K562 (cell line): ENCODE results near the gene HAUS2. TPM values are rescaled to one million over a fixed set of nuclear protein-coding genes. Genes with fewer than 3 reads are reported as not detected.

Experiments
- ATAC-seq: fragments of 200-7000 bp; cut with Tn5 transposase; 3 replicates; pipeline ENCODE4 v1.9.1; 2020; ENCODE audit warnings: moderate library complexity
- BruUV-seq: library from RNA; stranded (reverse); fragments of 400-500 nt; replicated peaks from 2 replicates; lab custom pipeline; 2021; lab: Mats Ljungman, UMichigan
- CTCF ChIA-PET: fragments of 300-600 bp; formaldehyde crosslinking; extraction: SDS; loops from one replicate; lab custom pipeline; 2021; ENCODE audit warnings: low intra/inter-chr PET ratio; lab: Yijun Ruan, JAX
- POLR2A ChIA-PET: fragments of 300-600, 350-650 bp; sonication (Branson Sonifier 250); formaldehyde crosslinking; extraction: SDS; loops from one replicate; lab custom pipeline; 2021; ENCODE audit warnings: antibody characterized with exemption, inconsistent platforms; lab: Yijun Ruan, JAX
- DNase-seq, 4 experiments: peaks; one replicate each; pipeline versions ENCODE4 v3.0.0 to v3.0.0-alpha.2; 2011 to 2018; ENCODE audit warnings: low spot score in 3 of 4, mixed read lengths in 3 of 4; ENCODE audit errors: extremely low read depth in 1 of 4
- FAIRE-seq: peaks from 2 replicates; lab custom pipeline; 2011; peaks lifted over from hg19 to GRCh38; lab: Jason Lieb, UNC
- H2AFZ ChIP-seq: 2 replicates; pipeline ENCODE4 v1.6.0; 2011; ENCODE audit warnings: low read depth, low read length, control low read depth, inconsistent platforms
- H3K27ac ChIP-seq: fragments of 200-600 bp; 3 replicates; pipeline ENCODE4 v1.8.0; 2011; ENCODE audit warnings: low read depth, mild to moderate bottlenecking, control low read depth, inconsistent platforms, low read length, moderate library complexity, mixed read lengths; ENCODE audit errors: extremely low read depth
- H3K27me3 ChIP-seq, 2 experiments: fragments of 300-600 bp in 1 of 2; 2 replicates in 1 of 2; 3 replicates in 1 of 2; pipeline versions ENCODE4 v1.6.0 to v1.8.0; 2011; ENCODE audit warnings: inconsistent platforms in 2 of 2, low read length in 2 of 2, mild to moderate bottlenecking in 1 of 2, mixed read lengths in 1 of 2, moderate library complexity in 1 of 2; ENCODE audit not compliant: control insufficient read depth in 2 of 2, insufficient read depth in 2 of 2
- H3K36me3 ChIP-seq: fragments of 300-600 bp; 3 replicates; pipeline ENCODE4 v1.8.0; 2011; ENCODE audit warnings: mild to moderate bottlenecking, low read length, inconsistent platforms; ENCODE audit not compliant: control insufficient read depth, insufficient read depth
- H3K4me1 ChIP-seq, 2 experiments: fragments of 200-600 bp in 1 of 2; replicated peaks in 1 of 2; 2 replicates in 1 of 2; 3 replicates in 1 of 2; pipeline versions ENCODE4 v1.5.1 to v1.8.0; 2011; ENCODE audit warnings: inconsistent platforms in 2 of 2, low read length in 2 of 2, mild to moderate bottlenecking in 1 of 2, mixed read lengths in 1 of 2, moderate library complexity in 1 of 2; ENCODE audit not compliant: control insufficient read depth in 2 of 2, insufficient read depth in 2 of 2
- H3K4me2 ChIP-seq: 2 replicates; pipeline ENCODE4 v1.6.1; 2011; ENCODE audit warnings: low read length, control low read depth, inconsistent platforms, mixed read lengths; ENCODE audit not compliant: insufficient read depth
- H3K4me3 ChIP-seq: fragments of 200-600 bp; sonication (generic), shearing (Covaris generic); 2 replicates; pipeline ENCODE4 v1.5.1; 2016; ENCODE audit warnings: control low read depth, inconsistent platforms
- H3K79me2 ChIP-seq: fragments of 200-600 bp; 3 replicates; pipeline ENCODE4 v1.8.0; 2011; ENCODE audit warnings: low read length, inconsistent platforms; ENCODE audit not compliant: control insufficient read depth, insufficient read depth
- H3K9ac ChIP-seq, 2 experiments: 2 replicates each; pipeline versions ENCODE4 v1.6.0 to v1.6.1; 2011; ENCODE audit warnings: low read depth in 2 of 2, low read length in 2 of 2, control low read depth in 1 of 2, inconsistent platforms in 1 of 2, mild to moderate bottlenecking in 1 of 2, mixed read lengths in 1 of 2; ENCODE audit not compliant: insufficient read depth in 1 of 2
- H3K9me1 ChIP-seq: one replicate; pipeline ENCODE4 v1.6.0; 2011; ENCODE audit warnings: inconsistent platforms, mild to moderate bottlenecking, low read length, moderate library complexity; ENCODE audit not compliant: control insufficient read depth, insufficient read depth
- H3K9me3 ChIP-seq: replicated peaks from 2 replicates; pipeline ENCODE4 v1.5.1; 2011; ENCODE audit warnings: low read depth, low read length, inconsistent platforms; ENCODE audit not compliant: control insufficient read depth, insufficient read depth
- H4K20me1 ChIP-seq: replicated peaks from 2 replicates; pipeline ENCODE4 v1.6.1; 2011; ENCODE audit warnings: low read length, inconsistent platforms, mixed read lengths; ENCODE audit not compliant: control insufficient read depth, insufficient read depth
- ELF1 ChIP-seq: fragments of 200-800 bp; sonication (Bioruptor generic); IDR thresholded peaks from 2 replicates; pipeline ENCODE4 v1.6.1; 2016; ENCODE audit warnings: missing genetic modification characterization, missing compliant biosample characterization
- HDAC1 ChIP-seq, 2 experiments: fragments of 450-650 bp; IDR thresholded peaks; 2 replicates each; pipeline ENCODE4 v1.6.1; 2016 to 2017; ENCODE audit warnings: inconsistent platforms in 1 of 2, mild to moderate bottlenecking in 1 of 2, moderate library complexity in 1 of 2
- ILK ChIP-seq: fragments of 450-650 bp; IDR thresholded peaks from 2 replicates; pipeline ENCODE4 v1.6.1; 2016; ENCODE audit warnings: missing genetic modification characterization, low read depth, mild to moderate bottlenecking, missing compliant biosample characterization, moderate library complexity, borderline replicate concordance
- KDM4B ChIP-seq, 2 experiments: fragments of 450-650 bp in 1 of 2; sonication (generic) in 1 of 2; IDR thresholded peaks; 2 replicates each; pipeline ENCODE4 v1.6.1; 2016 to 2017; ENCODE audit warnings: borderline replicate concordance in 2 of 2, antibody characterized with exemption in 1 of 2, low read depth in 1 of 2, mild to moderate bottlenecking in 1 of 2
- MYC ChIP-seq, 2 experiments: fragments of 250-450 bp in 1 of 2; sonication (Bioruptor Pico) in 1 of 2; IDR thresholded peaks; 2 replicates each; pipeline versions ENCODE4 v1.5.1 to v1.6.1; 2012 to 2021; ENCODE audit warnings: low read depth in 2 of 2, borderline replicate concordance in 1 of 2, improper control_type of control experiment in 1 of 2, low read length in 1 of 2, mild to moderate bottlenecking in 1 of 2, moderate library complexity in 1 of 2
- POLR2A ChIP-seq: fragments of 450-650 bp; conservative IDR thresholded peaks from 2 replicates; pipeline ENCODE4 v1.6.1; 2016
- SFPQ ChIP-seq: fragments of 200-400 bp; formaldehyde crosslinking; IDR thresholded peaks from 2 replicates; pipeline ENCODE4 v1.6.1; 2017; ENCODE audit warnings: mild to moderate bottlenecking, low read depth, low read length, moderate library complexity
- TFAP4 ChIP-seq: sonication (generic); formaldehyde crosslinking; IDR thresholded peaks from 2 replicates; pipeline ENCODE4 v1.8.0; 2022; ENCODE audit warnings: missing genetic modification reagents, mild to moderate bottlenecking, moderate library complexity, borderline replicate concordance
- ZBTB7A ChIP-seq: IDR thresholded peaks from 2 replicates; pipeline ENCODE4 v1.6.1; 2011; ENCODE audit warnings: low read depth, mild to moderate bottlenecking, low read length, moderate library complexity, borderline replicate concordance; ENCODE audit not compliant: control insufficient read depth
- ZNF609 ChIP-seq: sonication (generic); formaldehyde crosslinking; IDR thresholded peaks from 2 replicates; pipeline ENCODE4 v1.8.1; 2023; ENCODE audit warnings: missing genetic modification reagents, mild to moderate bottlenecking, borderline replicate concordance
- ZNF717 ChIP-seq: fragments of 250-450 bp; sonication (Bioruptor Pico); IDR thresholded peaks from 2 replicates; pipeline ENCODE4 v1.5.0; 2021
- WGBS: fragments of 100-300 bp; shearing (Covaris generic); methylation state at CpG from one replicate; pipeline ENCODE4 v1.1.6; 2016; ENCODE audit warnings: low coverage, mixed read lengths; ENCODE audit not compliant: insufficient coverage; ENCODE audit errors: missing lambda C conversion rate; 5-methylcytosine and 5-hydroxymethylcytosine counted together
- in situ Hi-C: fragments of 300-500 bp; cut with MboI; formaldehyde crosslinking; loops from 4 replicates; pipeline ENCODE4 v1.15.0; 2018; ENCODE audit warnings: inconsistent platforms, mixed read lengths
- intact Hi-C: fragments of 100-400 bp; cut with micrococcal nuclease; formaldehyde crosslinking; loops from 2 replicates; pipeline ENCODE4 v1.14.2; 2022
- polyA plus RNA-seq, 8 experiments: library from polyadenylated mRNA; depleted of rRNA in 4 of 8; stranded (reverse) in 5 of 8; unstranded in 3 of 8; fragments of >200 nt; fragmentation: Nextera tagmentation in 2 of 8; fragmentation: Illumina TruSeq in 1 of 8; extraction: Ambion mirVana in 2 of 8; extraction: Trizol in 1 of 8; gene quantifications; 2 replicates each; pipeline versions ENCODE4 v1.2.1 to v1.2.3, GENCODE V29; 2011 to 2014; ENCODE audit warnings: inconsistent platforms in 1 of 8, missing spikeins in 1 of 8
- total RNA-seq, 7 experiments: library from RNA; depleted of rRNA in 6 of 7; stranded (reverse); fragments of >200 nt in 6 of 7; fragmentation: Illumina TruSeq in 2 of 7; extraction: Trizol in 2 of 7; gene quantifications; 2 replicates each; pipeline versions ENCODE4 v1.2.1 to v1.2.3, GENCODE V29; 2011 to 2021; ENCODE audit warnings: low replicate concordance in 1 of 7

HAUS2 gene
- total and polyA plus RNA-seq, 9 of the 15 experiments (the other 6 are each of a cell fraction or from before 2014, with no cell fraction given), result 30.6 to 64.9 (median 54.1) TPM

GRCh38 chr15:42547918-42548248 is 755 bp upstream of the HAUS2 start (continued):
- no peak for TF ChIP-seq SFPQ
- TF ChIP-seq TFAP4, result peak; percentile 25; the same call in 1 of the 2 replicates
- no peak for TF ChIP-seq ZNF717 (CRISPR knock-in tag)
- TF ChIP-seq ILK (tag), result no peak
- TF ChIP-seq, all 486 proteins: peak for 4

GRCh38 chr15:42549032-42549491 is 424 bp downstream of the HAUS2 start:
- BruUV-seq, result TSS peak; percentile 62
- CTCF ChIA-PET, result no interaction called here
- POLR2A ChIA-PET, result interaction anchor here (1.3 to 3.2 kb wide), 4 partner anchors 11 to 53 kb away, joined by 3 to 21 read pairs (median 9); partner anchors contain the start of genes SNAP23 and STARD9
- in situ Hi-C loops (no loop called here), intact Hi-C loops (loop anchor here (2.0 to 10.0 kb wide), 2 partner anchors 54 to 106 kb away; partner anchors contain the start of gene SNAP23)
- ATAC-seq, result peak; percentile 78
- Histone ChIP-seq H3K27me3 (no peaks in the 10 kb centered on the region), H2AFZ (peak overlapping the region; percentile 94), H4K20me1 (peaks cover 5% of the 10 kb centered on the region; the same call in 1 of the 2 replicates), H3K4me2 (peak overlapping the region; percentile 91), H3K4me1 (peaks cover 9 to 24% of the 10 kb centered on the region in 2 experiments), H3K9me1 (no peaks in the 10 kb centered on the region), H3K9ac (peak overlapping the region; percentile 93 to 97), H3K9me3 (no peaks in the 10 kb centered on the region), H3K36me3 (peaks cover 53% of the 10 kb centered on the region), H3K27ac (peak overlapping the region; percentile 89), H3K4me3 (peak overlapping the region; percentile 98), H3K79me2 (peaks cover 78% of the 10 kb centered on the region)
- 2% methylated on average over 15 of the region's 15 CpGs for WGBS
- peak in 2 of 4 experiments; percentile 57 to 65 for DNase-seq
- no peak for FAIRE-seq
- 0 out of 4 replicates have a peak, but pooled peaks of 1 of the 2 experiments have one; percentile 46 for TF ChIP-seq KDM4B (IDR thresholded peaks at IDR 0.05; ENCODE audit: borderline replicate concordance in 2 of 2, low read depth in 1 of 2)
- peak; percentile 4; the same call in 1 of the 2 replicates for TF ChIP-seq ELF1
- no peak for TF ChIP-seq MYC (IDR thresholded peaks at IDR 0.05; ENCODE audit: low read depth, low read length)
- 0 out of 2 replicates have a peak, but pooled peaks have one; percentile 7 for TF ChIP-seq MYC (CRISPR knock-in tag; IDR thresholded peaks at IDR 0.05; ENCODE audit: borderline replicate concordance, low read depth)
- peak; percentile 19; the same call in 1 of the 2 replicates for TF ChIP-seq POLR2A
- TF ChIP-seq ZBTB7A, result peak; percentile 93
- peak; percentile 8; the same call in 1 of the 2 replicates for TF ChIP-seq ZNF609 (CRISPR knock-in tag)
- TF ChIP-seq HDAC1 (IDR thresholded peaks at IDR 0.05), result 0 out of 4 replicates have a peak, but pooled peaks of 1 of the 2 experiments have one; percentile 8
